Measurements from ENCODE around the gene TCHP.
"Not testable (repeated sequence)": the region's sequence is repeated elsewhere in the genome, so short reads cannot be mapped to it uniquely, and the experiment has no call there.

Gene TCHP

DNA sequence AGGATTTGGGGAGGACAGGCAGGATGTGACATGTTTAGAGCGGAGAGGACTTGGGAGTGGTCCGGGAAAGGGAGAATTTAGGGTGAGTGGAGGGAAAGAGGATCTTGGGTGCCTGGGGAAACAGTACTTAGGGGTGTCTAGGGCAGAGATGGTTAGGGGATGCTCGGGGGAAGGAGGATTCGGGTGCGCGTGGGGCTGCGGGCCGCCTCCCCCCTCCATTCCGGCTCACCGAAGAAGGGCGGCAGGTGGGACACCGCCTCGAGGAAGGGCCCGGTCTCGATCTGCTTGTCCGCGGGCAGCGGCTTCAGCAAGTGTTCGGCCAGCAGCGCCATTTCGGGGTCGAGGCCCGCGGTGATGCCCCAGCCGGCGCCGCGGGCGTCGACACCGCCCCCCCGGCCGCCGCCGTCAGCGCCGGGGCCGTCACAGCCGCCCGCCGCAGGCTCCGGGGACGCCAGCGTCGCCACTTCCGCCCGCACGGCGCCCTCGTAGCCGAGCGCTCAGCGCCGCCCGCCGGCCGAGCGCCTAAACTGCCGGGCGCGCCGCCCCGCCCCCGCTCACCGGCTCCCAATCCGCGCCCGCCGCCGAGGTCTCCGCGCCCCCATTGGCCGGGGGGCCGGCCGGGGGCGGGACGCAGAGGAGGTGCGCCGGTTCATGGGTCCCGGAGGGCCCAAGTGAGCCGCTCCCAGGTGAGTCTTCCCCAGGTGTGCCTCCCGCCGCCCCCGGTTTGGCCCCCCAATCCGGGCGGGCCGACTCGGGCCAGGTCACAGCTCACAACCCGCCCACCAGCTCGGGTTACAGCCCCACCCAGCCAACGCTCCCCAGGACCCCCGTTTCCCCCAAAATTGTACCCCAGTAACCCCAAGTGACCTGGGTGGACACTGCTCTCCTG, 19.8 kb upstream of the TCHP start, which contains the start of gene GLTP:
GLTP (minus strand) TSS at position 499 of the 889 bp plus-strand sequence; CDS start at position 332, 167 bp downstream.
- DNase-seq = peak; percentile 88 to 90

DNA sequence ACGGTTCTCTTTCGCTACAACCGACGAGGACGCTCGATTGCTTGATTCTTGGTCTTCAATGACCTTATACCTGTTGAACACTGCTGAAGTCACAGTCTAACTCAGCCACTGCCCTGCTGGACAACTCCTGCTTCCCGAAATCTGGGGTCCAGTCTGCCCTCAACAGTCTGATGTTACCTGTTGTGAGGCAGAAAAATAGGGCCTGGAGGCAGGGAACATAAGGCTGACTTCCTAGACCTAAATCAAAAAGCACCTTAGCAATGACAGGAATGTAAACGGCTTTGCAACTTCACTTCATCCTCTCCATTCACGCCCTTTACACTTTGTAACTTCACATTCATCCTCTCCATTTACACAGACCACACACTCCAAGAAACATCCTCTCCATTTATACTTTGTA, 19.1 kb upstream of the TCHP start:
- DNase-seq = no peak

- no peak for DNase-seq
Observed at GRCh38 chr12:109881752-109882151, 18.3 kb upstream of the TCHP start.

DNA sequence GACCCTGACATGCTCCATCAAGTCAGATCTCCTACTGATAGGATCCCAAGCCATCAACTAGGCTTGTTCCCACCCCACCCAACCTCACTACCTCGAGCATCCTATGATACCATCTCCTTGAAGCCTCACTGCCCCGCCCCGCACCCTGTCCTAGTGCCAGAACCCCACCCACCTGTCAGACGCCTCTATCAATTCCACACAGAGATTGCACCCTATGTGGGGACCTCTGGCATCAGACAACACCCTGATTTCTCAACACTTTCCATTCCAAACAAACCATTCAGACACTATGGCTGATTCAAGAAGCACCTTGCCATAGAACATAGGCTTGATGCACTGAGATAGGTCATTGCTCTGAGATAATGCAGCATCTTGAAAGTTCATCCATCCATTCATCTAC, 16.6 kb upstream of the TCHP start:
- DNase-seq = no peak

GRCh38 chr12:109885616-109886015, 14.5 kb upstream of the TCHP start:
- DNase-seq = no peak

DNA sequence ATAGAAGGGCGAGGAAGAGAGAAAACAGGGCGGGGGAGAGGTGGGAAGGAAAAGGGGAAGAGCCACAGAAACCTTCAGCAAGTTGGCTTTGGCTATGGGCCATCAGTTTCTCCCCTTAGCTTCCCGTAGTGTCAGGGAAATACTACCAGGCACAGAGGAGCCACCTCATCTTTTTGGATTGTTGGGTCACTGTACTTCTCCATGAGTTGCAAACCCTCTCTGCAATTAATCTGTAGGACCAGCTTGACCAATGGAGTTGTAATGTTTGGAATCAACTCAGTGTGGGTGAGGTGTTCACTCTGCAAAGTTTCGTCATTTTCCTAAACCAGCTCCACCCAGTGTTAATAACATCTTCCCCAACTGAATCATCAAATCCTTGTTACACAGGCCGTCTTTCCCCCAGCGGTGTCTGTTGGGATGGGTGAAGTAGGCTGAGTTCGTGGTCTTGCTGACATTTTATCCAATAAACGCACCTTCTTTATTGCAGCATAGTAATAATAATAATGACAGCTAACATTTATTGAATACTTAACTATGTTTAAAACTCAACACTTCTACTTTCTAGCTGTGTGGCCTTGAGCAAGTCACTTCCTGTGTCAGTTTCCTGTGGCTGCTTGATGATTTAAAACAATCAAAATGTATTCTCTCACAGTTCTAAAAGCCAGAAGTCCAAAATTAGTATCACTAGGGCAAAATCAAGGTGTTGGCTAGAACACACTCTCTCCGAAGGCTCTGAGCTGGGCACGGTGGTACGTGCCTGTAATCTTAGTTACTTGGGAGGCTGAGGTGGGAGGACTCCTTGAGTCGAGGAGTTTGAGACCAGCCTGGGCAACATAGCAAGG, 11.7 kb upstream of the TCHP start:
- peak in 1 of 2 donors; percentile 34 for DNase-seq

DNA sequence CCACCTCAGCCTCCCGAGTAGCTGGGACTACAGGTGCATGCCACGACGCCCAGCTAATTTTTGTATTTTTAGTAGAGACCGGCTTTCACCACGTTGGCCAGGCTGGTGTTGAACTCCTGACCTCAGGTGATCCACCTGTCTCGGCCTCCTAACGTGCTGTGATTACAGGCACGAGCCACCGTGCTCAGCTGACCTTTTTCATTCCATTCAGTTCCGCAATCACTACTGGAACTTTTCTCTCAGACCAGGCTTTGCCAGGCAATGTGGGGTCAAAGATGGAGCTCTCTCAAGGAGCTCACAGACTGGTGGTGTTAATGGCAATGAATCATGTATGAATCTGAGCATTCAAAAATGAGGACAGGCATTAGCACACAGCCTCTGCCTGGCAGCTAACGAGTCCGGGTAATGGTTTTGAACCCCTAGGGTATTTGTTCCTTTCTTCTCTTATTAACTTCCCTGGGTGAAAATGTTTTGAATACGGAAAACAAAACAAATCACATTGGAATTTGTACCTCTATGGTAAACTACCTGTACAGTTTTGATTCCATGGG, 9.4 kb upstream of the TCHP start:
- DNase-seq = no peak

DNA sequence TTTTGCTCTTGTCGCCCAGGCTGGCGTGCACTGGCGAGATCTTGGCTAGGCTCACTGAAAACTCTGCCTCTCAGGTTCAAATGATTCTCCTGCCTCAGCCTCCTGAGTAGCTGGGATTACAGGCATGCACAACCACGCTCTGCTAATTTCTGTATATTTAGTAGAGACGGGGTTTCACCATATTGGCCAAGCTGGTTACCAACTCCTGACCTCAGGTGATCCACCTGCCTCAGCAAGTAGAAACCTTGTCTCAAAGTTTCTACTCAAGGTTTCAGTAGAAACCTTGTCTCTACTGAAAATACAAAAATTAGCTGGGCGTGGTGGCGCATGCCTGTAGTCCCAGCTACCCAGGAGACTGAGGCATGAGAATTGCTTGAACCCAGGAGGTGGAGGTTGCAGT, 8.3 kb upstream of the TCHP start:
- not testable (repeated sequence) for DNase-seq

GRCh38 chr12:109892165-109892715, 7.8 kb upstream of the TCHP start:
- no peak for DNase-seq

- DNase-seq = no peak
Observed at GRCh38 chr12:109892748-109893147, 7.3 kb upstream of the TCHP start.

GRCh38 chr12:109893261-109893995, 6.6 kb upstream of the TCHP start:
- DNase-seq = no peak

- no peak for DNase-seq
Observed at GRCh38 chr12:109894939-109895338, 5.1 kb upstream of the TCHP start.

DNA sequence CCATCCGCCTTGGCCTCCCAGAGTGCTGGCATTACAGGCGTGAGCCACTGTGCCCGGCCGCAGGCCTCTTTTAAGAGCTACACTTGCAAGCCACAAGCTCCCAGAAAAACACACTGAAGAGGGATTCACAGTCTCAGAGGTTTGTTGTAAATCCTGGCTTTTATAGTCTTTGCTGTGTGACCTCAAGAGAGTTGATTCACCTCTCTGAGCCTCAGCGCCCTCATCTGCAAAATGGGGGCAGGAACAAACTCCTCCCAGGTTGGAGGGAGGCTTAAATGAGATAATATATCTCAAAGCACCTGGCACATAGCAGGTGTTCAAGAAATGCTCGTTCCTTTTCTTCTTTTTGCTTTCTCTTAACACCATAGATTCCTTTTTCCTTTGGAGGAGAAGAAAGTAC, 3.9 kb upstream of the TCHP start:
- DNase-seq = no peak

DNA sequence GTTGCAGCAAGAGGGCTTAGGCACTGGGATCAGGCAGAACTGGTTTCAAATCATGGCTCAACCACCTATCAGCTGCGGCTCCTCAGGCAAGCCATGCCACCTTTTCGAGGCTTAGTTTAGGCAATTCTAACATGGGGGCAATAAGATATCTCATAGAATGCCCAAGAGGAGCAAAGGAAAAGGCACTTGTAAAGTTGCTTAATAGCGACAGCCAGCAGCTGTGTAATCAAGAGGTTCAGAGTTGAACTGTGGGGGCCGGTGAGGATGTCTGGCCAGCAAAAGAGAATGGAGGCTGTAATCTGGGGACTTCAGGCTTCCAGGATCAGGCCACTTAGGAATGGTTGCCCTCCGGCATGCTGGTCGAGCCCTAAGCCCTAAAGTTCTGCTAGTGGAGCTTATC, 3.0 kb upstream of the TCHP start:
- DNase-seq = no peak

GRCh38 chr12:109899345-109899744, 729 bp upstream of the TCHP start:
- not testable (repeated sequence) for DNase-seq

DNA sequence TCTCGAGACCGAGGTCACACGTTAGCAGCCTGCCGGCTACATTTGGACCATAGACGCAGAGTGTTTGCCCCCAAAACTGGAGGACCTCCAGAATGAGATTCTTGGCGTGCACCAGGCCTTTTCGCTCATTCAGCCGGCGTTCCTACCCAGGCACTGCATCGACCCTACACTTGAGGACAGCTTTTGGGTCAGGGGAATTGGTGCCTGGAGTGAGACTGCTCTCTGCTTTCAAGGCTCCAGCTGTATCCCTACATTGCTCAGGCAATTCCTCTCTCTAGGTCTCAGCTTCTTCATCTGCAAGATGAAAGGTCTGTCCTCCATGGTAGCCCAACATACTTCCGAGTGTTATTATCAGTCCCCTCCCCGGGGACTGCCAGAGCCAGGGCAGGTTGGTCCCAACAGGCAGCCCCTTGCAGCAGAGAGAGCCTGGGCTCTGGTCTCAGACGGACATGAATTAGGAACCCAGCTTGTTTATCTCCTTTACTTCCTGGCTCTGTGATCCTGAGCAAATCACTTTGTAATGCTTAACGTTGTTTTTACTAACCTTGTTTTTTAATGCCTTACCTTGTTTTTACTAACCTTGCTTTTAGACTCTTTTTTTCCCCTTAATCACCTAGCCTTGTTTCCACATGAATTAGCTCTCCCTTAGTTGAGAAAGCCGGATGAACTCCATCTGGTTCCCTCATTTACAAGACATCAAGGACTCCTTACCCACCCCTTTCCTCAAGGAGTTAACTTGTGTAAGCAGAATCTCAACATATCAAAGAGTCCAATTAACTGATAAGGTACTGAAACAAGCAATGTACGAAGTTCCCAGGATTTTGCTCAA, 892 bp downstream of the TCHP start:
- DNase-seq = no peak

DNA sequence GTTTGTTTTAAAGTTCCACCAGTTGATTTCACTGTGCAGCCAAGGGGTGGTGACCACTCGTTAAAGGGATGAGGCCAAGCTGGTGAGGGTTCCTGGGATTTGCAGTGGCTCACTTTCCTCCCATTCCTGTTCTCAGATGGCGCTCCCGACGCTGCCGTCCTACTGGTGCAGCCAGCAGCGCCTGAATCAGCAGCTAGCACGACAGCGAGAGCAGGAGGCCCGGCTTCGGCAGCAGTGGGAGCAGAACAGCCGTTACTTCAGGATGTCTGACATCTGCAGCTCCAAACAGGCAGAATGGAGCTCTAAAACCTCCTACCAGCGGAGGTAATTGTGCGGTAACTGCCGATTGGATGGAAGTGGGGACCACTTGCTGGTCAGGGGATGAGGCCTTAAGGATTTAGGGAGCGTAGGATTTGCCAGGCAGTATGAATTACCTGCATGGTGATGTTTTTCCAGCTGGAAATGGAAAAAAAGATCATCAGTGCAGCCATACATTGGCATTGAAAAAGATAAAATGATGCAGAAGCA, 2.9 kb downstream of the TCHP start:
- DNase-seq = no peak

DNA sequence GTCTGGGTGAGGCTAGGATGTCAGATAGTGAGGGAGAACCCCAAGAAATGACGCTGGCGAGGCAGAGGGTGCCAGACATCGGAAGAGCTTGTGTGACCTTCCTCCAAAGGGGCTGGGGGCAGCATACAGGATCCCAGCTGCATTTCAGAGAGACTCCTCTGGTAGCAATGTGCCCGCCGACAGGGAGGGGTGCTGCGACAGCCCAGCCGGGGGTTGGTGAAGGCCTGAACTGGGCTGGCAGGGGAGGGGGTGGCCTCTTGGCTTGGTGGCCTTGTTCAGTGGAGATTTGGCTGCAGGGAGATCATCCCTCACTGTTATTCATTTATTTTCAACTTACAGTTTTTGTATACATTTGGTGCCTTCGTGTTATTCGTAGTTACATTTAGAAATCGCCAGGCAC, 5.2 kb downstream of the TCHP start:
- DNase-seq = no peak

DNA sequence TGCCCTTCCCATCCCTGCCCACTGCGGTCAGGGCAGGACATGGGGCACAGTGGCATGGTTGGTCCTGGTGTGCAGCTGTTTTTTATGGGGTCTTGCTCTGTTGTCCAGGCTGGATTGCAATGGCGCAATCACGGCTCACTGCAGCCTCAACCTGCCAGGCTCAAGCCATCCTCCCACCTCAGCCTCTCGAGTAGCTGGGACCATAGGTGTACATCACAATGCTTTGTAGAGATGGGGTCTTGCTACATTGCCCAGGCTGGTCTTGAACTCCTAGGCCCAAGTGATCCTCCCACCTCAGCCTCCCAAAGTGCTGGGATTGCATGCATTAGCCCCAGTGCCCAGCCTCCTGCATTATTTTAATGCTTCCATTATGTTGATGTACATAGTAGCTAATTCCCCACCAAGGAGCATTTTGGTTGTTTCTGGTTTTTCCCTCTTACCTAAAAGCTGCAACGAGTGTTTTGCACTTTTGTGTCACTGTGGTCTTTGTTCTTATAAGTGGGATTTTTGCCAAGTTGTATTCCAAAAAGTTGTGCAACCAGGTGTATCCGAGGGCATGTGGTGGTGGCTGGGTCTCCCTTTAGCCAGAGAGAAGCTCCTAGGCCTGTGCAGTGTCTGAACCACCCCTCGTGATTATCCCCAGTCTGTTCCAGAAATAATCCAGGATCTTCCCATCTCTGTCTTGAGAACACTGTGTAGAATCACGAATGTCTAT, 10.3 kb downstream of the TCHP start:
- DNase-seq = no peak

- peak in 1 of 2 donors; percentile 26 for DNase-seq
Observed at GRCh38 chr12:109910969-109911348, 10.9 kb downstream of the TCHP start.

Data from stimulated activated CD4-positive, alpha-beta T cell treated with anti-CD3 and anti-CD28 coated beads, Interleukin-2, amount 100 ng/mL, for 24 hours (primary cell).